HL-60 (cell line): ENCODE measurements around the gene PTBP3.
A peak's percentile ranks its signal among the peaks of the same experiment; 100 is the strongest.

Source experiments
- DNase-seq, 2 experiments: peaks; one replicate each; pipeline ENCODE4 v3.0.0-alpha.2; 2010 to 2020; ENCODE audit warnings: low read depth in 1 of 2, low spot score in 1 of 2
- H3K27ac ChIP-seq: fragments of 250-450 bp; sonication (Bioruptor Pico); replicated peaks from 2 replicates; pipeline ENCODE4 v1.5.1; 2020; ENCODE audit warnings: mild to moderate bottlenecking, moderate library complexity
- H3K27me3 ChIP-seq: fragments of 250-450 bp; sonication (Bioruptor Pico); 2 replicates; pipeline ENCODE4 v1.5.1; 2021; ENCODE audit warnings: mild to moderate bottlenecking, moderate library complexity; ENCODE audit not compliant: insufficient read depth, poor library complexity, severe bottlenecking
- H3K4me3 ChIP-seq: replicated peaks from 2 replicates; pipeline ENCODE4 v1.5.1; 2011; ENCODE audit warnings: mild to moderate bottlenecking, control low read depth, low read length; ENCODE audit not compliant: insufficient read depth
- CTCF ChIP-seq: IDR thresholded peaks from one replicate; pipeline ENCODE4 v1.5.1; 2011; ENCODE audit warnings: low read length, control low read depth, inconsistent platforms; ENCODE audit not compliant: insufficient read depth
- GABPA ChIP-seq: IDR thresholded peaks from 2 replicates; pipeline ENCODE4 v1.6.1; 2012; ENCODE audit warnings: low read depth
- POLR2AphosphoS5 ChIP-seq: IDR thresholded peaks from 2 replicates; pipeline ENCODE4 v1.6.1; 2012; ENCODE audit warnings: low read depth
- REST ChIP-seq: IDR thresholded peaks from 2 replicates; pipeline ENCODE4 v1.6.1; 2012; ENCODE audit warnings: low read depth; ENCODE audit not compliant: insufficient replicate concordance
- SPI1 ChIP-seq: IDR thresholded peaks from 2 replicates; pipeline ENCODE4 v1.6.1; 2012; ENCODE audit warnings: low read depth, mild to moderate bottlenecking, borderline replicate concordance

Gene PTBP3

GRCh38 chr9:112316258-112316943 is 17.0 kb downstream of the PTBP3 start:
- peak overlapping the region; percentile 36; the same call in 1 of the 2 replicates for H3K27ac ChIP-seq

GRCh38 chr9:112315331-112316257 is 17.8 kb downstream of the PTBP3 start:
- Histone ChIP-seq H3K27me3 (no peaks in the 10 kb centered on the region), H3K4me3 (no peak overlapping the region), H3K27ac (peak overlapping the region; percentile 36)
- no peak for DNase-seq
- TF ChIP-seq SPI1, result no peak
- TF ChIP-seq CTCF, result no peak
- TF ChIP-seq REST, result no peak
- TF ChIP-seq GABPA, result no peak
- no peak for TF ChIP-seq POLR2AphosphoS5

More at GRCh38 chr9:112316258-112316943, 17.0 kb downstream of the PTBP3 start:
- H3K4me3 ChIP-seq, result no peak overlapping the region
- no peak for DNase-seq
- TF ChIP-seq CTCF (no peak), POLR2AphosphoS5 (no peak), REST (no peak), SPI1 (no peak), GABPA (no peak)
- H3K27me3 ChIP-seq, result no peaks in the 10 kb centered on the region

- no peak for TF ChIP-seq REST
- Histone ChIP-seq H3K27ac (no peak overlapping the region), H3K4me3 (no peak overlapping the region), H3K27me3 (no peaks in the 10 kb centered on the region)
- no peak for DNase-seq
Observed at GRCh38 chr9:112312139-112312538, 21.3 kb downstream of the PTBP3 start.
